SH-SY5Y (cell line): ENCODE measurements around the gene COL18A1.

Experiments used
- GATA2 ChIP-seq: IDR thresholded peaks from 2 replicates; pipeline ENCODE4 v1.6.1; 2011; ENCODE audit warnings: mild to moderate bottlenecking, low read depth, low read length
- GATA3 ChIP-seq: IDR thresholded peaks from 2 replicates; pipeline ENCODE4 v1.6.1; 2011; ENCODE audit warnings: low read depth, mild to moderate bottlenecking, low read length, moderate library complexity

DNA sequence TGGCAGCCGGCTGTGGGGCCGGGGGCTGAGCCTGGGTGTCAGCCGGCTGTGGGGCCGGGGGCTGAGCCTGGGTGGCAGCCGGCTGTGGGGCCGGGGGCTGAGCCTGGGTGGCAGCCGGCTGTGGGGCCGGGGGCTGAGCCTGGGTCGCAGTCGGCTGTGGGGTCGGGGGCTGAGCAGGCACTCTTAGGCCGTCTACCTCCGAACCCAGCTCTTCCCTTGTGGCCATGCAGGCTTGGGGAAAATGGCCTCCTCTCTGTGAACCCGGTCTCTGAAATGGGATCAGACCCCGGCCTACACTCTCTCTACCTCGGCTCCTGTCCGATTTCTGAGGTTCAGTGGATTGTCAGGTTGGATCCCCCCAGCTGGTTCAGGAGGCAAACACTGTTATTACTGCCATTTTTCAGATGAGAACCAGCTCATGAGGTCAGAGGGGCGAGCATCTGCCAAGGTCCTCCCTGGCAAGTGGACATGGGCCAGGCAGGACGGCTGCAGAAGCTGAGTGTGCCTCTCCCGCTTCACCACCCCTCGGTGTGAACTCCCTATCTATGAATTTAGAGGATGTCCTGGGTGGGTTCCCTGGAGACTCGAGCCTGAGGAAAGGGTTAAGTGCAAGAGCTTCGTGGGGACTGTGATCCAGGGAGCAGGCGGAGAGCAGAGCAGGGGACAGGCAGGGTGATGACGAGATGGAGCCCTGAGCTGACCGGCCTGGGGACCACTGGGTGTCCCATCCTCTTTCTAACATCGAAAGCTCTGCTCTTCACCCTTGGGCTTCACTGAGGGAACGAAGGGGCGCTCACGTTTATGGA, 10.9 kb upstream of the COL18A1 start:
- no peak for TF ChIP-seq GATA3
- TF ChIP-seq GATA2 = no peak
